ENCODE data around the gene GLIPR1L2.

GLIPR1L2 gene

GRCh38 chr12:75390156-75390898 lies 562 bp upstream of the GLIPR1L2 start:
- DNase-seq (ENCODE audit: low spot score) = no peak
- TF ChIP-seq CTCF (IDR thresholded peaks at IDR 0.05; ENCODE audit: extremely low read depth, missing control alignments) = no peak

GRCh38 chr12:75404231-75404630 lies 13.3 kb downstream of the GLIPR1L2 start:
- TF ChIP-seq CTCF (IDR thresholded peaks at IDR 0.05; ENCODE audit: extremely low read depth, missing control alignments) = no peak
- no peak for DNase-seq (ENCODE audit: low spot score)

- DNase-seq (ENCODE audit: low spot score) = no peak
- TF ChIP-seq CTCF (IDR thresholded peaks at IDR 0.05; ENCODE audit: extremely low read depth, missing control alignments) = no peak
Observed at GRCh38 chr12:75407683-75408082, 16.8 kb downstream of the GLIPR1L2 start.

- no peak for DNase-seq (ENCODE audit: low spot score)
- no peak for TF ChIP-seq CTCF (IDR thresholded peaks at IDR 0.05; ENCODE audit: extremely low read depth, missing control alignments)
Observed at GRCh38 chr12:75409830-75410229, 18.9 kb downstream of the GLIPR1L2 start.

- no peak for TF ChIP-seq CTCF (IDR thresholded peaks at IDR 0.05; ENCODE audit: extremely low read depth, missing control alignments)
- DNase-seq (ENCODE audit: low spot score) = no peak
Observed at GRCh38 chr12:75414671-75415070, 23.8 kb downstream of the GLIPR1L2 start.

- DNase-seq (ENCODE audit: low spot score) = no peak
- TF ChIP-seq CTCF (IDR thresholded peaks at IDR 0.05; ENCODE audit: extremely low read depth, missing control alignments) = no peak
Observed at GRCh38 chr12:75419841-75420240, 29.0 kb downstream of the GLIPR1L2 start.

GRCh38 chr12:75427491-75427890 lies 36.6 kb downstream of the GLIPR1L2 start:
- TF ChIP-seq CTCF (IDR thresholded peaks at IDR 0.05; ENCODE audit: extremely low read depth, missing control alignments) = no peak
- no peak for DNase-seq (ENCODE audit: low spot score)

Measured in GM20000 (cell line).